Measurements from ENCODE around the gene ZFAND2A.
"Not testable (repeated sequence)": the region's sequence is repeated elsewhere in the genome, so short reads cannot be mapped to it uniquely, and the experiment has no call there.

Gene ZFAND2A

DNA sequence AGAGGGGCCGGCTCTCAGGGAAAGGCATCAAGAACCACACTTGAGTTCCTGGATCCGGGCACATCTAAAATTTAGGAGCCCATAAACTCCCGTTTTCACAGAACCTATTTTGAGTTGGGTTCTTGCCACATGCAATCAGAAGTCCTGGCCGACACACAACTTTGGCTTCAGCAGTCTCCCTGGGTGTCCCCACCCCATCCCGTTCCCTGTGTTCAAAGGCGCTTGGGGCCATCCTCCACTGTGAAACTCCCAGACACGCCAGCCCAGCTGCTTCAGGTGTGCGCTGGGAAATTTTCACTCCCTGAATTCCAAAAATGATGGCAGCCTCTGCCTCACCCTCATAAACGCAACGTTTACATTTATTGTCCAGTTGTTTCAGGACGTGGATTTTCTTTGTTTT lies 8.4 kb upstream of the ZFAND2A start:
- Mint-ChIP-seq H3K4me3 (peak overlapping the region; percentile 2), H3K4me1 (ENCODE audit: low read depth) (peaks cover 14% of the 10 kb centered on the region), H3K27me3 (no peaks in the 10 kb centered on the region), H3K36me3 (no peaks in the 10 kb centered on the region), H3K9me3 (ENCODE audit: low read depth) (no peaks in the 10 kb centered on the region), H3K27ac (no peak overlapping the region)

DNA sequence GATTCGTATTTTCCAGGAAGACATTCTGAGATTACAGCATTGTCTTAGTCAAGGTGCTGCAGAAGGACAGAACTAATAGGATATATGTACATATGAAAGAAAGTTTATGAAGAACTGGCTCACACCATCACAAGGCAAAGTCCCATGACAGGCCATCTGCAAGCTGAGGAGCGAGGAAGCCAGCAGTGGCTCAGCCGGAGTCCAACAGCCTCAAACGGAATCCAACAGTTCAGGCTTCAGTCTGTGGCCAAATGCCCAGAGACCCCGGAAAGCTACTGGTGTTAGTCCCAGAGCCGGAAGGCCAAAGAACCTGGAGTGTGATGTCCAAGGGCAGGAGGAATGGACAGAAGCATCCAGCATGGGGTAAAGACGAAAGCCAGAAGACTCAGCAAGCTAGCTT lies 4.4 kb upstream of the ZFAND2A start:
- Mint-ChIP-seq H3K27ac (no peak overlapping the region), H3K9me3 (ENCODE audit: low read depth) (no peaks in the 10 kb centered on the region), H3K36me3 (no peaks in the 10 kb centered on the region), H3K27me3 (no peaks in the 10 kb centered on the region), H3K4me3 (no peak overlapping the region), H3K4me1 (ENCODE audit: low read depth) (peaks cover 13% of the 10 kb centered on the region)

DNA sequence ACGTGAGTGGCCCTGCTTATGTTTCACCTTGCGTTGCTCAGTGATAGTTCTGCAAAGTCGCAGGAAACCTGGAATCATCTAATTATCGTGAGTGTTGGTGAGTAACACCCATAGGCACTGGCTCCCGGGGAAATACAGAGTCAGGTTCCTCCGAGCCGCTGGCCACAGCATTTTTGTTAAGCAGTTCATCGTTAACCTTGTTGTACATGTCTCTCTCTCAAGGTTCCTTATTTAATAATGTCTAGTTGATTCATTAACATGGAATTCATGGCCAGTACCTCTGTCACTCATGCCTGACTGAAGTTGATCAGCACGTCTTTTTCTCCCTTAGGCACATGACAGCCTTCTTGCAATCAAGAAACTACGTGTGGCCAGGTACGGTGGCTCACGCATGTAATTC lies 3.1 kb upstream of the ZFAND2A start:
- H3K36me3 Mint-ChIP-seq, result no peaks in the 10 kb centered on the region
- H3K9me3 Mint-ChIP-seq (ENCODE audit: low read depth), result no peaks in the 10 kb centered on the region
- no peaks in the 10 kb centered on the region for H3K27me3 Mint-ChIP-seq
- H3K4me1 Mint-ChIP-seq (ENCODE audit: low read depth), result peaks cover 18% of the 10 kb centered on the region
- no peak overlapping the region for H3K4me3 Mint-ChIP-seq
- no peak overlapping the region for H3K27ac Mint-ChIP-seq

DNA sequence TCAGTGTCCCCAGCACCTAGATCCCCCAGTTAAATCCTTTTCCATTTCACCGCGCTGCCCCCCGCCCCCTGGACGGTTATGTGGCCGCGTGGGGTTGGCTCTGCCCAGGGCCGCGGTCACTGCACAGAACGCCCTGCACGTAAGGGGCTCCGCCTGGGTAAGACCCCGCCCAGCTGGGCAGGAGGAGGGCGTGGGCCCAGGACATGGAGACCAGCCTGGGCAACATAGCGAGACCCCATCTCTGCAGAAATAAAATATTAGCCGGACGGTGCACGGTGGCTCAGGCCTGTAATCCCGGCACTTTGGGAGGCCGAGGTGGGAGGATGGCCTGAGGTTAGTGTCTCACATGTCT lies 650 bp upstream of the ZFAND2A start:
- Mint-ChIP-seq H3K4me3 (peak overlapping the region; percentile 84), H3K27ac (peak overlapping the region; percentile 94), H3K27me3 (no peaks in the 10 kb centered on the region), H3K36me3 (no peaks in the 10 kb centered on the region), H3K4me1 (ENCODE audit: low read depth) (peaks cover 24% of the 10 kb centered on the region), H3K9me3 (ENCODE audit: low read depth) (no peaks in the 10 kb centered on the region)

DNA sequence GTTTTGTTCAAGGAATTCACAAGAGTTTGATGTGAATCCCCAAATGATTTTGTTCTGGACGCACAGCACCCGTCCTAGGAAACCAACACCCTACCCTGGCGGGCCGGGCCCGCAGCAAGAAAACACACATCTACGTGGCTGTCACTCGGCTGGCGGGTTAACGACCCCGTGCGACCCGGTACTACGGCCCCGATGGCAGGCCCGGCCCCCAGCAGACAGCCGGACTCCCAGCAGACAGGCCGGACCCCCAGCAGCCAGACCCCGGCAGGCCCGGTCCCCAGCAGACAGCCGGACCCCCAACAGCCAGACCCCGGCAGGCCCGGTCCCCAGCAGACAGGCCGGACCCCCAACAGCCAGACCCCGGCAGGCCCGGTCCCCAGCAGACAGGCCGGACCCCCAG lies 765 bp downstream of the ZFAND2A start:
- H3K9me3 Mint-ChIP-seq (ENCODE audit: low read depth); H3K27me3 Mint-ChIP-seq; H3K36me3 Mint-ChIP-seq: not testable (repeated sequence)
- Mint-ChIP-seq H3K27ac (peak overlapping the region; percentile 85), H3K4me1 (ENCODE audit: low read depth) (peaks cover 24% of the 10 kb centered on the region), H3K4me3 (peak overlapping the region; percentile 93)

DNA sequence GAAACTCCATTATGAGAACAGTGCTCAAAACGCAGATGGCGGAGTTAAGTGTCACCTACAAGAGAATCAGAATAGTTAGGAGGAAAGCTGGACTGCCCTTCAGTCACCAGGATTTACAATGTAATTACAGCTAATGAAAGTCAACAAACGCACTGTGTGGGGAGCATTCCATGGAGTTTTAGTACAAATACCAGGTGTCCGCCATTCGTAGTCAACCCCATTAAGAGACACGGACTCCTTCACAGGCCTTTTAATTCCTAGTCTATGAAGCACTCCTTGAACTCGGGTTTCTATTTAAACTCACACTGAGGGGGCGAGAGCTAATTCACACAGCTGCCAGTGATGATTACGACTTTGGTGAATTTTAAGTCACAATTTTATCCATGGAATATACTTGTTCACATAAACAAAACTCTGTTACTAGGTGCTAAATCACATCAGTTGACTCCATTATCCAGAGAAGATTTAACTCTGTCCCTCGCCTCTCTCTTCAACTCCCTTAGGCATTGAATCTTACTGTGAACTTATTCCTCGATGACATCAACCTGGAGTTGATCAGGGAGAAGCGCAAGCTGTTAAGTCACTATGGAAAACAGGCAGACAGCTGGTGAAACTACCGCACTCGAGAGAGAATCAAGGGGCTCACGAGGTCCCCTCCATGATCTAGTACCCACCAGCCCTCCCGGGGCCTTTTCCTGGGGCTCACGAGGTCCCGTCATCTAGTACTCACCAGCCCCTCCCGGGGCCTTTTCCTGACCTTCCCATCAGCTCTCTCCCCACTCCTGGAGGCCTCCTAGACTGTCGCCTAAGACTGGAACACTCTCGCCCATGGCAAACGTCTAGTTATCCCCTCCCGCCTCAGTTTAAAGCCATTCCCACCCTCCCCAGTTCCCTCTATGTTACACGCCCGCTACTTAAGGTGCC lies 1.5 kb downstream of the ZFAND2A start:
- peak overlapping the region; percentile 93 for H3K4me3 Mint-ChIP-seq
- no peaks in the 10 kb centered on the region for H3K27me3 Mint-ChIP-seq
- no peaks in the 10 kb centered on the region for H3K36me3 Mint-ChIP-seq
- peak overlapping the region; percentile 85 for H3K27ac Mint-ChIP-seq
- H3K9me3 Mint-ChIP-seq (ENCODE audit: low read depth), result no peaks in the 10 kb centered on the region
- H3K4me1 Mint-ChIP-seq (ENCODE audit: low read depth), result peaks cover 24% of the 10 kb centered on the region

DNA sequence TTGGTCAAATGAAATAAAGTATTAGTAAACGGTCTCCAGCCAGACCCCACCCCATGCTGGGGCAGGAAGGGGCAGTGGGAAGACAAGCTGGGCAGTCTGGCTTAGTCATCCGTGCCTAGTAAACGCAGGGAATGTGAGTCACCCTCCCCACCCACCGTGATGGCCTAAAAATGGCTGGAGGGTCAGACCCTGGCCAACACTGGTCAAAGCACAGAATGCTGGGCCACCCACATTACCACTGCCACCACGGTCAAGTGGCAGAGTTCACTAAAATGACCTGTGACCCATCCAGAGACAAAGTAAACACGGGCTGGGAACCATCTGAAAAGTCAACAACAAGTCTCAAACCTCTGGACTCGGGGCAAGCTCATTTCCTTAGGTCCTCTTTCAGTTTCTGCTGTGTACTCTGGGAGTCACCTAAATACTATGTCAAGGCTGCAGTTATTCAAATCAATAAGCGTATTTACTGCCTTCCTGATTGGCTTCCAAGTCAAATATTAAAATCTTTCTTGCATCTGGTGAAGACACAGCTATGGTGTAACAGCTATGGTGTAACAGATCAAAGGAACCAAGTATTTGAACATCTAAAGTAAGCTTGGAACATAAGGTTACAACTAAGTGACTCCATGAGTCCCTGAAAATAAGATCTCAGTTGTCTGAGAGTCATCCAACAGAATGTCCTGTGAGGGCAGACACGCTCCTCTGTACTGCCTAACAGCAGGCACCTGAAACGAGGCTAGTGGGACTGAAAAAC lies 3.0 kb downstream of the ZFAND2A start:
- no peaks in the 10 kb centered on the region for H3K27me3 Mint-ChIP-seq
- peaks cover 24% of the 10 kb centered on the region for H3K4me1 Mint-ChIP-seq (ENCODE audit: low read depth)
- peak overlapping the region; percentile 93 for H3K4me3 Mint-ChIP-seq
- no peak overlapping the region for H3K27ac Mint-ChIP-seq
- H3K36me3 Mint-ChIP-seq, result no peaks in the 10 kb centered on the region
- H3K9me3 Mint-ChIP-seq (ENCODE audit: low read depth), result no peaks in the 10 kb centered on the region

DNA sequence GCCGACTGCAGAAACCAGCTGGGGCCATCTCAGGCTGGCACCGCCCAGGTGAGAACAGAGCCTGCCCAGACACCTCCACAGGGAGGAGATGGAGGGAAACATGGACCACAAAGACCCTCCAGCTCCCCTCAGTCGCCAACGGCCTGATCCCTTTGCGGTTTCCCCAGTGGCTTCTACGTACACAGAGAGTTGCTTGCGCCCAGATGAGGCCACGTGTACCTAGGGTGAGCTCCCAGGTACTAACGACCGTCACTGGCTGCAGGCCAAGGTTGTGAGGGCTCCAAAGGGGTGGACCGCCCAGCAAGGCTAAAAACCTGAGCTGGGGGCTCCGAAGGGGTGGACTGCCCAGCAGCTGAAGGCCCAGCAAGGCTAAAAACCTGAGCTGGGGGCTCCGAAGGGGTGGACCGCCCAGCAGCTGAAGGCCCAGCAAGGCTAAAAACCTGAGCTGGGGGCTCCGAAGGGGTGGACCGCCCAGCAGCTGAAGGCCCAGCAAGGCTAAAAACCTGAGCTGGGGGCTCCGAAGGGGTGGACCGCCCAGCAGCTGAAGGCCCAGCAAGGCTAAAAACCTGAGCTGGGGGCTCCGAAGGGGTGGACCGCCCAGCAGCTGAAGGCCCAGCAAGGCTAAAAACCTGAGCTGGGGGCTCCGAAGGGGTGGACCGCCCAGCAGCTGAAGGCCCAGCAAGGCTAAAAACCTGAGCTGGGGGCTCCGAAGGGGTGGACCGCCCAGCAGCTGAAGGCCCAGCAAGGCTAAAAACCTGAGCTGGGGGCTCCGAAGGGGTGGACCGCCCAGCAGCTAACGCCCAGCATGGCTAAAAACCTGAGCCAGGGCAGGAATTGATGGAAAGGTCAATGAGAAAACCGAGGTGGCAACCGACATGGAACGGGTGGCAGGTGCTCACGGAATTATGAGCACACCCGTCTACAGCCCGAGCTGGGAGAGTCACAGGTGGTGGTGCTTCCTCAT lies 3.9 kb downstream of the ZFAND2A start:
- not testable (repeated sequence) for H3K27me3 Mint-ChIP-seq; H3K9me3 Mint-ChIP-seq (ENCODE audit: low read depth); H3K27ac Mint-ChIP-seq; H3K4me3 Mint-ChIP-seq; H3K36me3 Mint-ChIP-seq
- peaks cover 20% of the 10 kb centered on the region for H3K4me1 Mint-ChIP-seq (ENCODE audit: low read depth)

DNA sequence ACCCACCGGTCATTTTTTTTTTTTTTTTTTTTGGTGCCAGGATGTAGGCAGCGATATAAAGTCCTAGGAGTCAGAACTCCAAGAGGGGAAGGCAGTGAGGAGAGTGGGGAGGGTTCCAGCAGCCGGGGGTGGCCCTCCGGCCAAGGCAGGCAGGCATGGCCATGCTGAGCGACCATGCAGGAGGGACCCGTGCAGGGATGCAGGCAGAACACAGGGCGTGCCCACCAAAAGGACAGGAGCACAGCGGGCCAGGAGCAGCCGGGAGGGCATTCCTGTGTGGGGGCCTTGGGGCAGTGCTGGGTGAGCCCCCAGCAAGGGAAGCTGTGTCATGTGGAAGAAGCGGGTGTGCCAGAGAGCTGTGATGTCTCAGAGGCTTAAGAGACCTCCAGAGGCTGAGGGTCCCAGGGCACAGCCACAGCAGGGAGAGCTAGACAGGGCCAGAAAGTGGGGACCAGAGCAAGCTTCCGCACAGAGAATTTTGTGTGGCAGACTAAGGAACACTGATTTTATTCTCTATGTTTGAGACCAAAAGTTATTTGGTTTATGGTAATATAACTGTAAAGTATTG lies 5.7 kb downstream of the ZFAND2A start:
- H3K27ac Mint-ChIP-seq, result no peak overlapping the region
- H3K4me3 Mint-ChIP-seq, result no peak overlapping the region
- no peaks in the 10 kb centered on the region for H3K36me3 Mint-ChIP-seq

DNA sequence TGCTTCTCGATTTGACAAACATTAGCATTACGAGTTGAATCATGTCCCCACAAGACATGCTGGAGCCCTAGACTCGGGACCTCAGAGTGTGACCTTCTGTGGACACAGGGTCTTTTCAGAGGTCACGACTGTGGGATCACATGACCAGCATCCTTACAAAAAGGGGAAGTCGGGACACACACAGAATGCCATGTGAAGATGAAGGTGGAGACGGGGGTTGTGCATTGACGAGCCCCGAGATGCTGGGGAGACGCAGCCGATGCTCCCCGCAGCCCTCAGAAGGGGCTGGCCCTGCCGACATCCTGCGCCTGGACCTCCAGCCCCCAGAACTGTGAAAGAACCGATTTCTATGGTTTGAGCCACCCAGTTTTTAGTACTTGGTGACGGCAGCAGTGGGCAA lies 7.5 kb downstream of the ZFAND2A start:
- no peak overlapping the region for H3K27ac Mint-ChIP-seq
- H3K27me3 Mint-ChIP-seq, result no peaks in the 10 kb centered on the region
- H3K9me3 Mint-ChIP-seq (ENCODE audit: low read depth), result no peaks in the 10 kb centered on the region

More for the DNA sequence above, 5.7 kb downstream of the ZFAND2A start:
- Mint-ChIP-seq H3K4me1 (ENCODE audit: low read depth) (peaks cover 16% of the 10 kb centered on the region), H3K9me3 (ENCODE audit: low read depth) (no peaks in the 10 kb centered on the region), H3K27me3 (no peaks in the 10 kb centered on the region)

DNA sequence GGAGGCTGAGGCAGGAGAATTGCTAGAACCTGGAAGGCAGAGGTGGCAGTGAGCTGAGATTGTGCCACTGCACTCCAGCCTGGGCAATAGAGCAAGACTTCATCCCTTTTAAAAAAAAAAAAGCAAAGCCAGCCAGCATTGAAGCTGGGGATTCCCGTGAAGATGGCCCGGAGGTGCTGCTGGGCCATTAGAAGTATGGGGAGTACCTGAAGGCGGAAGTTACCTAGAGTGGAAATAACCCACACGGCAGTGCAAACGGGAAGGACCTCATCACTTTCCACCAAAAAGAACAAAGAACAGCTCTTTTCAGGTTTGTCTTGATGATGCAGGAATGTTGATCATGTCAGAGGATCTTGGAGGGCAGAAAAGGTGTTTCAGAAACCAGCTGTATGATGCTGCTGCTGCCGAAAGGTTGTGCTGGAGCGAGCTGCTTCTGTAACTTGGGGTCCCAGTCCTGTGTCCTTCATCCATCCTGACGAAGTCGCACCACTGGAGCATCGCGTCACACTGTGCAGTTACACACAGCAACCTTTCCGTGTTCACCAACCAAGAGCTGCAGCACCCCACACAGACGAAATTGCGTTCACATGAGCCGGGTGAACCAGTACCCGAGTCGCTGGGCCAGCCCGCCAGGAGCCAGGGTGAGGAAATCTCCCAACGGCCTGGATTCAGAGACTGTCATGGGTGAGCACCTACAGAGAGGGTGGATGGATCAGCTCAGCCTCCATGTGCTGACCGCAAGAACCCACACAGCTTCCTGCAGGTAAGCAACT lies 8.2 kb downstream of the ZFAND2A start:
- Mint-ChIP-seq H3K4me3 (no peak overlapping the region), H3K27ac (no peak overlapping the region), H3K36me3 (no peaks in the 10 kb centered on the region), H3K27me3 (no peaks in the 10 kb centered on the region), H3K9me3 (ENCODE audit: low read depth) (no peaks in the 10 kb centered on the region), H3K4me1 (ENCODE audit: low read depth) (no peaks in the 10 kb centered on the region)

More for the DNA sequence above, 7.5 kb downstream of the ZFAND2A start:
- H3K36me3 Mint-ChIP-seq, result no peaks in the 10 kb centered on the region
- no peak overlapping the region for H3K4me3 Mint-ChIP-seq
- H3K4me1 Mint-ChIP-seq (ENCODE audit: low read depth), result peaks cover 3% of the 10 kb centered on the region

DNA sequence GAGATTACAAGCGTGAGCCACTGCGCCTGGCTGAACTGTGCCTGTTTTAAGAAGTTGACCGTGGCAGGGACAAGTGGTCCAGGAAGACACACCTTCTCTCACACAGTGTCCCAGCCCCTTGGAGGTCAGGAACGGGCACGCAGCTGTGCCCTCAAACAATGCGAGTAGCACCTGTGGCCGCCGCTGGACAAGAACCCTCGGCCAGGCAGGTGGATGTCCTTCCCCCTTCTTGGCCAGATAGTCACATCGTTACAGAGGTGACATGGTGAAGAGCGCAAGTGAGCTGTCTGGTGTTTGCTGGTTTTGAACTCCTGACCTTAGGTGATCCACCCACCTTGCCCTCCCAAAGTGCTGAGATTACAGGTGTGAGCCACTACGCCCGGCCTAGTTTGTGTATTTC lies 8.8 kb downstream of the ZFAND2A start:
- Mint-ChIP-seq H3K27me3 (no peaks in the 10 kb centered on the region), H3K36me3 (no peaks in the 10 kb centered on the region), H3K27ac (no peak overlapping the region), H3K9me3 (ENCODE audit: low read depth) (no peaks in the 10 kb centered on the region), H3K4me3 (no peak overlapping the region), H3K4me1 (ENCODE audit: low read depth) (no peaks in the 10 kb centered on the region)

DNA sequence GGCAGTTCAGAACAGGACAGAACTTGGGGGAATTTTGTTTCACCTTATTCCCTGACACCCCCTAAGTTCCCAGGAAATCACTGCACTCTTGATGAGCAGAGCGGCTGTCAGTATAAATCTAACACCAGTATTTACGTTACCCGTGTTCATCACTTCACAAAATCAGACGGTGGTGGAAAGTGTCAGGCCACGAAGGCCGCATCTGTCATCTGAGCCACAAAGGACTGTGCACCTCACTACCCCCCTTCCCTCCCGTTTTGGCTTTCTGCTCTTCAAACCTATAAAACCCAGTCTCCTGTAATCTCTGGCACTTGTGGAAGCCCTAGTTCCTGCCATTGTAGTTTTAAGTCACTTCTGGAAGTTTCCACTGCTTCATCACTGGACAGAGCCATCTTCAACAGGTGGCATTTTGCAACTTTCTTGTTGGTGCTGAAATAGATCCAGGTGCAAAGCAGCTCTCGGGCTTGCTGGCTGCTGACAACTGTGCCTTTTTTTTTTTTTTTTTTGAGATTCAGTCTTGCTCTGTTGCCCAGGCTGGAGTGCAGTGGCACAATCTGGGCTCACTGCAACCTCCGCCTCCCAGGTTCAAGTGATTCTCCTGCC lies 9.5 kb downstream of the ZFAND2A start:
- Mint-ChIP-seq H3K9me3 (ENCODE audit: low read depth) (no peaks in the 10 kb centered on the region), H3K4me3 (no peak overlapping the region), H3K4me1 (ENCODE audit: low read depth) (no peaks in the 10 kb centered on the region), H3K36me3 (no peaks in the 10 kb centered on the region), H3K27ac (no peak overlapping the region), H3K27me3 (no peaks in the 10 kb centered on the region)
